GM23248 (cell line): Measurements from ENCODE around the gene NHLRC2. TPM values are rescaled to one million over a fixed set of nuclear protein-coding genes. Genes with fewer than 3 reads are reported as not detected.
"Not testable (repeated sequence)": the region's sequence is repeated elsewhere in the genome, so short reads cannot be mapped to it uniquely, and the experiment has no call there.

Experiments
- DNase-seq: peaks from one replicate; pipeline ENCODE4 v3.0.0-alpha.2; 2015
- H2AFZ ChIP-seq: fragments of 200-600 bp; sonication (generic); 2 replicates; pipeline ENCODE4 v1.6.1; 2016; ENCODE audit warnings: antibody characterized with exemption
- H3F3A ChIP-seq: fragments of 200-600 bp; sonication (generic); 2 replicates; pipeline ENCODE4 v1.6.1; 2016; ENCODE audit warnings: mild to moderate bottlenecking, antibody characterized with exemption, mixed run types; ENCODE audit not compliant: insufficient read depth
- H3K27ac ChIP-seq: fragments of 200-600 bp; sonication (generic); 2 replicates; pipeline ENCODE4 v1.5.1; 2016; ENCODE audit warnings: mild to moderate bottlenecking
- H3K27me3 ChIP-seq: fragments of 200-600 bp; sonication (generic); replicated peaks from 2 replicates; pipeline ENCODE4 v1.6.1; 2016; ENCODE audit warnings: mild to moderate bottlenecking; ENCODE audit not compliant: insufficient read depth
- H3K36me3 ChIP-seq: fragments of 200-600 bp; sonication (generic); 2 replicates; pipeline ENCODE4 v1.6.1; 2016; ENCODE audit warnings: low read depth, mild to moderate bottlenecking
- H3K4me1 ChIP-seq: fragments of 200-600 bp; sonication (generic); 2 replicates; pipeline ENCODE4 v1.6.1; 2016; ENCODE audit warnings: mild to moderate bottlenecking; ENCODE audit not compliant: insufficient read depth
- H3K4me2 ChIP-seq: fragments of 200-600 bp; sonication (generic); one replicate; pipeline ENCODE4 v1.6.1; 2016; ENCODE audit warnings: mild to moderate bottlenecking; ENCODE audit not compliant: unreplicated experiment
- H3K4me3 ChIP-seq: fragments of 200-600 bp; sonication (generic); 2 replicates; pipeline ENCODE4 v1.5.1; 2016; ENCODE audit warnings: mild to moderate bottlenecking
- H3K79me2 ChIP-seq: fragments of 200-600 bp; sonication (generic); 2 replicates; pipeline ENCODE4 v1.6.1; 2016; ENCODE audit warnings: mild to moderate bottlenecking; ENCODE audit not compliant: insufficient read depth
- H3K9ac ChIP-seq: fragments of 200-600 bp; sonication (generic); 2 replicates; pipeline ENCODE4 v1.6.1; 2016; ENCODE audit warnings: mild to moderate bottlenecking
- H3K9me2 ChIP-seq: fragments of 200-600 bp; sonication (generic); 2 replicates; pipeline ENCODE4 v1.6.1; 2016; ENCODE audit warnings: mixed run types, mild to moderate bottlenecking, moderate library complexity; ENCODE audit not compliant: insufficient read depth
- H3K9me3 ChIP-seq: fragments of 200-600 bp; sonication (generic); one replicate; pipeline ENCODE4 v1.6.1; 2017; ENCODE audit warnings: low read depth
- H4K20me1 ChIP-seq: fragments of 200-600 bp; sonication (generic); 2 replicates; pipeline ENCODE4 v1.6.0; 2016; ENCODE audit not compliant: insufficient read depth
- EZH2 ChIP-seq: fragments of 200-600 bp; sonication (generic); IDR thresholded peaks from 2 replicates; pipeline ENCODE4 v1.6.1; 2018; ENCODE audit warnings: antibody characterized with exemption, mild to moderate bottlenecking; ENCODE audit not compliant: insufficient read depth, poor library complexity, severe bottlenecking
- EZH2phosphoT487 ChIP-seq: fragments of 200-600 bp; sonication (generic); IDR thresholded peaks from 2 replicates; pipeline ENCODE4 v1.6.1; 2018; ENCODE audit warnings: antibody characterized with exemption, moderate library complexity, mild to moderate bottlenecking, low read depth; ENCODE audit not compliant: insufficient read depth
- WGBS, 2 experiments: methylation state at CpG; one replicate each; pipeline ENCODE4 v1.1.6; 2015 to 2017; ENCODE audit warnings: low lambda C conversion rate in 2 of 2, low coverage in 1 of 2; ENCODE audit errors: missing lambda C conversion rate in 2 of 2; 5-methylcytosine and 5-hydroxymethylcytosine counted together
- in situ Hi-C: fragments of 300-500 bp; cut with MboI; formaldehyde crosslinking; loops from 2 replicates; pipeline ENCODE4 v1.15.0; 2020
- polyA plus RNA-seq: library from polyadenylated mRNA; unstranded; fragments of >200 nt; fragmentation: Nextera tagmentation; extraction: Ambion mirVana; gene quantifications from 2 replicates; pipeline ENCODE4 v1.2.1, GENCODE V29; 2016
- total RNA-seq: library from RNA; depleted of rRNA; stranded (reverse); fragments of >200 nt; shearing (Covaris generic); gene quantifications from 2 replicates; pipeline ENCODE4 v1.2.3, GENCODE V29; 2014

NHLRC2 gene
- total and polyA plus RNA-seq, 2 experiments from 2014 or later = 10.1 to 10.2 TPM

DNA sequence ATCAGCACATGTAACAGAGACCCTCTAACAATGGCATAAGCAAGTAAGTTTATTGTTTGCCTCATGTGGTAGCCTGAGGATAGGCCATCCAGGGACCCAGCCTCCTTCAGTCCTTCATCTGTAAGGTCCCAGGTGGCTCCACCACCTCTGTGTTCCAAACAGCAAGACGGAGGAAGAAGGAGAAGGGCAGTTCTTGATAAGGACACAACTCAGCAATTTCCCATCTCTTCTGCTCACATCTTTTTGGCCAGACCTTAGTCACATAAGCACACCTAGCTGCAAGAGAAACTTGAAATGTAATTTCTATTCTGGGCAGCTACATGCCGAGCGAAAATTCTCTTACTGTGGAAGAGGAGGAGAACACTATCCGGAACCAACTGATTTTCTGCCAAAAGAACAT, 34.5 kb upstream of the NHLRC2 start:
- H3K4me2 ChIP-seq = no peak overlapping the region
- no peaks in the 10 kb centered on the region for H3K9me3 ChIP-seq
- H3K9ac ChIP-seq = no peak overlapping the region
- no peaks in the 10 kb centered on the region for H3K4me1 ChIP-seq
- H3K79me2 ChIP-seq = no peaks in the 10 kb centered on the region
- no peaks in the 10 kb centered on the region for H3F3A ChIP-seq
- TF ChIP-seq EZH2 = no peak
- no peak for TF ChIP-seq EZH2phosphoT487
- WGBS, 2 experiments = 87 to 88% methylated on average over 4 of the region's 4 CpGs
- H2AFZ ChIP-seq = no peak overlapping the region
- no peak overlapping the region for H3K4me3 ChIP-seq
- no peak overlapping the region for H3K27ac ChIP-seq
- no peaks in the 10 kb centered on the region for H4K20me1 ChIP-seq
- H3K27me3 ChIP-seq = no peaks in the 10 kb centered on the region
- DNase-seq = no peak
- in situ Hi-C loops = no loop called here
- no peaks in the 10 kb centered on the region for H3K9me2 ChIP-seq
- no peaks in the 10 kb centered on the region for H3K36me3 ChIP-seq

DNA sequence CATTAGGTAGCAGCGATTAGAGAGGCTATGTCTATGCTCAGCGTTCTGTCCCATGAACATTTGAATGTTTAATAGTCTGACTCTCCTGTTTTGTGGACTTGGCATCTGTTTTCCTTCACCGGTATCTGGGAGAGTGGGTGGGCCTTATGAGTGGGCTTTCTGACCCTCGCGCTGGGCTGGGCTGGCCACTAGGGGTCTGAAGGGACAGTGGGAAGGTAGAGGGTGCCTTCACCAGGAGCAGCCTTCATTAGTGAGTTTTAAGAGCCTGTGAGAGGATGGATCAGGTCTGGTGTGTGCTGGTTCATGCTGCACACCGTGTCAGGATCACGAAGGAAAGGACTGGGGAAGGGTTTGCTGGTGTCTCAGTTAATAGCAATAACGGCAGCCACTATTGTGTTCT, 34.0 kb upstream of the NHLRC2 start:
- H3K9ac ChIP-seq = no peak overlapping the region
- no peak overlapping the region for H2AFZ ChIP-seq
- H3F3A ChIP-seq = no peaks in the 10 kb centered on the region
- in situ Hi-C loops = no loop called here
- DNase-seq = no peak
- no peaks in the 10 kb centered on the region for H3K27me3 ChIP-seq
- H4K20me1 ChIP-seq = no peaks in the 10 kb centered on the region
- no peaks in the 10 kb centered on the region for H3K4me1 ChIP-seq
- no peaks in the 10 kb centered on the region for H3K9me2 ChIP-seq
- H3K36me3 ChIP-seq = no peaks in the 10 kb centered on the region
- no peak overlapping the region for H3K27ac ChIP-seq
- no peak overlapping the region for H3K4me2 ChIP-seq
- TF ChIP-seq EZH2phosphoT487 = no peak
- no peak for TF ChIP-seq EZH2
- no peak overlapping the region for H3K4me3 ChIP-seq
- WGBS, 2 experiments = 65 to 68% methylated on average over 8 of the region's 8 CpGs
- no peaks in the 10 kb centered on the region for H3K9me3 ChIP-seq
- no peaks in the 10 kb centered on the region for H3K79me2 ChIP-seq

DNA sequence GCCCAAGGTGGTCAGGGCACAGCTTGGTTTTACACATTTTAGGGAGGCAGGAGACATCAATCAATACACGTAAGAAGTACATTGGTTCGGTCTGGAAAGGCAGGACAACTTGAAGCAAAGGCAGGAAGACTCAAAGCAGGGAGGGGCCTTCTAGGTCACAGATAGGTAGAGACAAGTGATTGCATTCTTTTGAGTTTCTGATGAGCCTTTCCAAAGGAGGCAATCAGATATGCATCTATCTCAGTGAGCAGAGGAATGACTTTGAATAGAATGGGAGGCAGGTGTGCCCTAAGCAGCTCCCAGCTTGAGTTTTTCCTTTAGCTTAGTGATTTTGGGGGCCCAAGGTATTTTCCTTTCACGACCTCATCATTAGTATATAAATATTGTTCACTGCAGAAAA, 33.2 kb upstream of the NHLRC2 start:
- H3K27ac ChIP-seq, H3K79me2 ChIP-seq, H3K4me1 ChIP-seq, H3K9me2 ChIP-seq, DNase-seq, H3K9ac ChIP-seq, in situ Hi-C loops, H3K27me3 ChIP-seq, H4K20me1 ChIP-seq, H3K36me3 ChIP-seq, H3K9me3 ChIP-seq, H3F3A ChIP-seq, H3K4me3 ChIP-seq, H2AFZ ChIP-seq, H3K4me2 ChIP-seq: not testable (repeated sequence)
- 14 to 26% methylated on average over 3 of the region's 3 CpGs for WGBS, 2 experiments

DNA sequence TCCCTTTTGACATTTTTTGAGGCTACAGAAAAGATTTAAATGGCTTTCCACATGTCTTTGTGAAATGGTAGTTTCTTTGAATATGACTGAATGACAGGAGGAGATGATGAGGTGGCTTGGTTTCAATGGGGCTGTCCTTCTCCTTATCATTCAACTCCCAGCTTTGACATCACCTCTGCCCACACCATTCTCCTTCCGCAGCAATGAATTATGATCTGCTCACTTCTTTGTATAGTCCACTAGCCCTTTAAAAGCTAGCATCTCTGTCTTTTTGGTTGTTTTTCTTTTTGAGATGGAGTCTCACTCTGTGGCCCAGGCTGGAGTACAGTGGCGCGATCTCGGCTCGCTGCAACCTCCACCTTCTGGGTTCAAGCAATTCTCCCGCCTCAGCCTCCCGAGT, 32.3 kb upstream of the NHLRC2 start:
- no peak overlapping the region for H3K27ac ChIP-seq
- no peaks in the 10 kb centered on the region for H4K20me1 ChIP-seq
- no peaks in the 10 kb centered on the region for H3K9me3 ChIP-seq
- H3K4me3 ChIP-seq = no peak overlapping the region
- no peaks in the 10 kb centered on the region for H3K79me2 ChIP-seq
- H3K4me1 ChIP-seq = no peaks in the 10 kb centered on the region
- no peak overlapping the region for H3K9ac ChIP-seq
- TF ChIP-seq EZH2phosphoT487 = no peak
- TF ChIP-seq EZH2 = no peak
- H3K27me3 ChIP-seq = no peaks in the 10 kb centered on the region
- DNase-seq = no peak
- H3K36me3 ChIP-seq = no peaks in the 10 kb centered on the region
- H3K4me2 ChIP-seq = no peak overlapping the region
- 88 to 94% methylated on average over 7 of the region's 7 CpGs for whole genome bisulfite sequencing, 2 experiments
- no peaks in the 10 kb centered on the region for H3F3A ChIP-seq
- H2AFZ ChIP-seq = no peak overlapping the region
- in situ Hi-C loops = no loop called here
- no peaks in the 10 kb centered on the region for H3K9me2 ChIP-seq

DNA sequence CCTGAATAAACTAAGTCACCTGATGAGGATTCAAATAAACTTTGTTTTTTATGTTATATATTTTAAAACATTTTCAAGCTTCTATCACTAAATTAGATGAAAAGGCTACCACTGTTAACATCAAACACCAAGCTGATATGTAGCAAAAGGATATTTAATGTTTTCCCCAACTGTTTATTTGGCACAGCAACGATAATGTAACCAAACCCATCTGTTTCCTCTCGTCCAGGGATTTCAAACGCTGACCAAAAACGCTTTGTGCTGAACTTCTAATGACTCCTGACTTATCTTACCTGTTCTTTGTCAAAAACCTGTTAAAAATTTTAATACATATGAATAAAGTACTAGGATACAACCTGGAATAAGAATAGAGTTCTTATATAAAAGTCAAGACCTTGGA, 31.1 kb upstream of the NHLRC2 start:
- no peaks in the 10 kb centered on the region for H3K4me1 ChIP-seq
- no peaks in the 10 kb centered on the region for H3K9me3 ChIP-seq
- H3K9me2 ChIP-seq = no peaks in the 10 kb centered on the region
- H3K79me2 ChIP-seq = no peaks in the 10 kb centered on the region
- H3K27me3 ChIP-seq = no peaks in the 10 kb centered on the region
- H3K36me3 ChIP-seq = no peaks in the 10 kb centered on the region
- H3K9ac ChIP-seq = no peak overlapping the region
- H3K4me2 ChIP-seq = no peak overlapping the region
- H4K20me1 ChIP-seq = no peaks in the 10 kb centered on the region
- H3F3A ChIP-seq = no peaks in the 10 kb centered on the region
- DNase-seq = no peak
- WGBS, 2 experiments = 7 to 11% methylated on average over 4 of the region's 4 CpGs
- H3K4me3 ChIP-seq = no peak overlapping the region
- no peak for TF ChIP-seq EZH2phosphoT487
- no peak for TF ChIP-seq EZH2
- in situ Hi-C loops = no loop called here
- H3K27ac ChIP-seq = no peak overlapping the region
- H2AFZ ChIP-seq = no peak overlapping the region
